GM06990 (cell line): ENCODE data around the gene TMSB15C.

ENCODE experiments used
- DNase-seq: peaks from one replicate; pipeline ENCODE4 v3.0.0-alpha.2; 2011; ENCODE audit not compliant: insufficient read length; ENCODE audit errors: extremely low read depth
- H3K27me3 ChIP-seq: replicated peaks from 2 replicates; pipeline ENCODE4 v1.6.0; 2011; ENCODE audit warnings: low read length; ENCODE audit not compliant: control insufficient read depth, insufficient read depth
- H3K36me3 ChIP-seq: 2 replicates; pipeline ENCODE4 v1.5.1; 2011; ENCODE audit warnings: low read length; ENCODE audit not compliant: control insufficient read depth, insufficient read depth
- H3K4me3 ChIP-seq: replicated peaks from 2 replicates; pipeline ENCODE4 v1.5.1; 2011; ENCODE audit warnings: low read depth, mild to moderate bottlenecking, control low read depth, low read length
- CTCF ChIP-seq: IDR thresholded peaks from 2 replicates; pipeline ENCODE4 v1.5.1; 2011; ENCODE audit warnings: low read length, control low read depth, mild to moderate bottlenecking, inconsistent platforms; ENCODE audit not compliant: insufficient read depth, poor library complexity, severe bottlenecking

TMSB15C gene

GRCh38 chrX:104047171-104047570 is 28.9 kb downstream of the TMSB15C start:
- DNase-seq, result no peak
- no peaks in the 10 kb centered on the region; the same call in none of the 2 replicates for H3K27me3 ChIP-seq
- no peaks in the 10 kb centered on the region for H3K36me3 ChIP-seq
- H3K4me3 ChIP-seq, result no peak overlapping the region
- TF ChIP-seq CTCF, result no peak

- no peaks in the 10 kb centered on the region; the same call in none of the 2 replicates for H3K27me3 ChIP-seq
- DNase-seq, result no peak
- TF ChIP-seq CTCF, result no peak
- no peaks in the 10 kb centered on the region for H3K36me3 ChIP-seq
- no peak overlapping the region for H3K4me3 ChIP-seq
Measured at GRCh38 chrX:104045642-104046041, 30.4 kb downstream of the TMSB15C start.

GRCh38 chrX:104041003-104041402 is 35.0 kb downstream of the TMSB15C start:
- TF ChIP-seq CTCF, result no peak
- no peaks in the 10 kb centered on the region for H3K36me3 ChIP-seq
- DNase-seq, result no peak
- no peaks in the 10 kb centered on the region; the same call in none of the 2 replicates for H3K27me3 ChIP-seq
- H3K4me3 ChIP-seq, result no peak overlapping the region

- DNase-seq, result no peak
- Histone ChIP-seq H3K4me3 (no peak within 1 kb of the TSS), H3K27me3 (no peaks in the 10 kb centered on the region; the same call in none of the 2 replicates), H3K36me3 (no peaks in the 10 kb centered on the region)
- no peak for TF ChIP-seq CTCF
Measured at GRCh38 chrX:104039689-104040505, 36.1 kb downstream of the TMSB15C start, which contains the start of gene H2BW2. Gene H2BW2 (plus strand): TSS chrX:104039956. CDS start chrX:104039995, 39 bp downstream.
